ENCODE data around the gene PAK2. TPM values are rescaled to one million over a fixed set of nuclear protein-coding genes. Genes with fewer than 3 reads are reported as not detected.

PAK2 gene
- total and polyA plus RNA-seq, 9 of the 15 experiments (the other 6 are each of a cell fraction or from before 2014, with no cell fraction given): 13.2 to 72.4 (median 35.7) TPM

- peak in 1 of 4 experiments; percentile 11 for DNase-seq (ENCODE audit: extremely low read depth in 1 of 4, low spot score in 3 of 4)
- intact Hi-C loops (cut with micrococcal nuclease): no loop called here
- WGBS (ENCODE audit: insufficient coverage, low coverage, missing lambda C conversion rate): 57% methylated on average over 7 of the region's 7 CpGs
- no peaks in the 10 kb centered on the region for H3K79me2 ChIP-seq (ENCODE audit: control insufficient read depth, insufficient read depth, low read length)
- H3K4me3 ChIP-seq: no peak overlapping the region
- H3K4me2 ChIP-seq (ENCODE audit: insufficient read depth, low read length): no peak overlapping the region
- H2AFZ ChIP-seq (ENCODE audit: low read depth, low read length): no peak overlapping the region
- ATAC-seq: no peak
- ChIA-PET POLR2A (interaction anchor here (1.6 to 2.1 kb wide), 2 partner anchors 13 to 15 kb away, joined by 5 read pairs; partner anchors contain the start of genes CEP19, PAK2 and PIGX), CTCF (ENCODE audit: low intra/inter-chr PET ratio) (no interaction called here)
- H3K27ac ChIP-seq (ENCODE audit: extremely low read depth, low read depth, low read length): no peak overlapping the region
- in situ Hi-C loops (cut with MboI): no loop called here
- no peaks in the 10 kb centered on the region for H4K20me1 ChIP-seq (replicated peaks; ENCODE audit: control insufficient read depth, insufficient read depth, low read length)
- peaks cover 37% of the 10 kb centered on the region for H3K36me3 ChIP-seq (ENCODE audit: control insufficient read depth, insufficient read depth, low read length)
- H3K9me3 ChIP-seq (replicated peaks; ENCODE audit: control insufficient read depth, insufficient read depth, low read depth, low read length): no peaks in the 10 kb centered on the region
- no peaks in the 10 kb centered on the region for H3K9me1 ChIP-seq (ENCODE audit: control insufficient read depth, insufficient read depth, low read length)
- H3K27me3 ChIP-seq (ENCODE audit: control insufficient read depth in 2 of 2, insufficient read depth in 2 of 2, low read length in 2 of 2): no peaks in the 10 kb centered on the region
- H3K9ac ChIP-seq (ENCODE audit: insufficient read depth in 1 of 2, low read depth in 2 of 2, low read length in 2 of 2): no peak overlapping the region
- no TSS peak for BruUV-seq (replicated peaks)
- H3K4me1 ChIP-seq (replicated peaks in 1 of 2; ENCODE audit: control insufficient read depth in 2 of 2, insufficient read depth in 2 of 2, low read length in 2 of 2): 0 out of 5 replicates have a peak, but pooled peaks cover 0 to 3% of the 10 kb centered on the region in 2 experiments
- TF ChIP-seq CBX3 (IDR thresholded peaks at IDR 0.05; ENCODE audit: borderline replicate concordance in 1 of 2, low read length in 2 of 2): peak in 1 of 2 experiments; percentile 31; a peak in 1 of 3 replicates
- no peak for TF ChIP-seq TAF1 (IDR thresholded peaks at IDR 0.05; ENCODE audit: control insufficient read depth, extremely low read depth, insufficient read depth, low read length, severe bottlenecking)
- no peak for FAIRE-seq
Observed at GRCh38 chr3:196726788-196727675, 12.6 kb upstream of the PAK2 start.

DNA sequence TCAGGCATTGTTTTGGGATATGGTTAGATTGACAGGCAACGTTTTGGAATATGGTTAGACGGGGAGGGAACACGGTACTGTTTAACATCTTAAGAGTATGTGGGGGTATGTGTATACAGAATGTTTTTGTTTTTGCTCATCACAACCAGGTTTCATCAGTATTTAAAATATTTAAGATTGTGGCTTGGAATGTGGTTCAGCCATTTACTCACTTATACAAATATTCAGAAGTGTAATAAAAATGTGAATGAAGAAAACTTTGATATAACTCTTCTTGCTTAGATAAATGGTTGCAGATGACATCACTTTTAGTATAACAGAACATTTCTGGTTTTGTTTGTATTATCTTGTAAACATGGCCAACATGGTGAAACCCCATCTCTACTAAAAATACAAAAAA lies 3.9 kb upstream of the PAK2 start:
- Histone ChIP-seq H3K79me2 (ENCODE audit: control insufficient read depth, insufficient read depth, low read length) (peaks cover 10% of the 10 kb centered on the region), H3K27ac (ENCODE audit: extremely low read depth, low read depth, low read length) (no peak overlapping the region), H3K36me3 (ENCODE audit: control insufficient read depth, insufficient read depth, low read length) (peaks cover 13% of the 10 kb centered on the region; the same call in 2 of the 3 replicates), H3K4me3 (no peak overlapping the region), H3K27me3 (ENCODE audit: control insufficient read depth in 2 of 2, insufficient read depth in 2 of 2, low read length in 2 of 2) (no peaks in the 10 kb centered on the region), H3K4me2 (ENCODE audit: insufficient read depth, low read length) (no peak overlapping the region), H3K9me1 (ENCODE audit: control insufficient read depth, insufficient read depth, low read length) (no peaks in the 10 kb centered on the region), H3K4me1 (replicated peaks in 1 of 2; ENCODE audit: control insufficient read depth in 2 of 2, insufficient read depth in 2 of 2, low read length in 2 of 2) (no peaks in the 10 kb centered on the region; a peak in 1 of 5 replicates), H3K9ac (ENCODE audit: insufficient read depth in 1 of 2, low read depth in 2 of 2, low read length in 2 of 2) (no peak overlapping the region), H3K9me3 (replicated peaks; ENCODE audit: control insufficient read depth, insufficient read depth, low read depth, low read length) (no peaks in the 10 kb centered on the region; the same call in 1 of the 2 replicates), H2AFZ (ENCODE audit: low read depth, low read length) (no peak overlapping the region), H4K20me1 (replicated peaks; ENCODE audit: control insufficient read depth, insufficient read depth, low read length) (no peaks in the 10 kb centered on the region)
- in situ Hi-C loops (cut with MboI) (no loop called here), intact Hi-C loops (cut with micrococcal nuclease) (no loop called here)
- no peak for FAIRE-seq
- ChIA-PET CTCF (ENCODE audit: low intra/inter-chr PET ratio) (no interaction called here), POLR2A (no interaction called here)
- ATAC-seq: no peak
- no TSS peak for BruUV-seq (replicated peaks)
- DNase-seq (ENCODE audit: extremely low read depth in 1 of 4, low spot score in 3 of 4): no peak
- WGBS (ENCODE audit: insufficient coverage, low coverage, missing lambda C conversion rate): 70% methylated on average over 3 of the region's 3 CpGs
- TF ChIP-seq, protein P1, sequence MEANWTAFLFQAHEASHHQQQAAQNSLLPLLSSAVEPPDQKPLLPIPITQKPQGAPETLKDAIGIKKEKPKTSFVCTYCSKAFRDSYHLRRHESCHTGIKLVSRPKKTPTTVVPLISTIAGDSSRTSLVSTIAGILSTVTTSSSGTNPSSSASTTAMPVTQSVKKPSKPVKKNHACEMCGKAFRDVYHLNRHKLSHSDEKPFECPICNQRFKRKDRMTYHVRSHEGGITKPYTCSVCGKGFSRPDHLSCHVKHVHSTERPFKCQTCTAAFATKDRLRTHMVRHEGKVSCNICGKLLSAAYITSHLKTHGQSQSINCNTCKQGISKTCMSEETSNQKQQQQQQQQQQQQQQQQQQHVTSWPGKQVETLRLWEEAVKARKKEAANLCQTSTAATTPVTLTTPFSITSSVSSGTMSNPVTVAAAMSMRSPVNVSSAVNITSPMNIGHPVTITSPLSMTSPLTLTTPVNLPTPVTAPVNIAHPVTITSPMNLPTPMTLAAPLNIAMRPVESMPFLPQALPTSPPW (CRISPR knock-in tag; IDR thresholded peaks at IDR 0.05): no peak
- TF ChIP-seq, protein P2, sequence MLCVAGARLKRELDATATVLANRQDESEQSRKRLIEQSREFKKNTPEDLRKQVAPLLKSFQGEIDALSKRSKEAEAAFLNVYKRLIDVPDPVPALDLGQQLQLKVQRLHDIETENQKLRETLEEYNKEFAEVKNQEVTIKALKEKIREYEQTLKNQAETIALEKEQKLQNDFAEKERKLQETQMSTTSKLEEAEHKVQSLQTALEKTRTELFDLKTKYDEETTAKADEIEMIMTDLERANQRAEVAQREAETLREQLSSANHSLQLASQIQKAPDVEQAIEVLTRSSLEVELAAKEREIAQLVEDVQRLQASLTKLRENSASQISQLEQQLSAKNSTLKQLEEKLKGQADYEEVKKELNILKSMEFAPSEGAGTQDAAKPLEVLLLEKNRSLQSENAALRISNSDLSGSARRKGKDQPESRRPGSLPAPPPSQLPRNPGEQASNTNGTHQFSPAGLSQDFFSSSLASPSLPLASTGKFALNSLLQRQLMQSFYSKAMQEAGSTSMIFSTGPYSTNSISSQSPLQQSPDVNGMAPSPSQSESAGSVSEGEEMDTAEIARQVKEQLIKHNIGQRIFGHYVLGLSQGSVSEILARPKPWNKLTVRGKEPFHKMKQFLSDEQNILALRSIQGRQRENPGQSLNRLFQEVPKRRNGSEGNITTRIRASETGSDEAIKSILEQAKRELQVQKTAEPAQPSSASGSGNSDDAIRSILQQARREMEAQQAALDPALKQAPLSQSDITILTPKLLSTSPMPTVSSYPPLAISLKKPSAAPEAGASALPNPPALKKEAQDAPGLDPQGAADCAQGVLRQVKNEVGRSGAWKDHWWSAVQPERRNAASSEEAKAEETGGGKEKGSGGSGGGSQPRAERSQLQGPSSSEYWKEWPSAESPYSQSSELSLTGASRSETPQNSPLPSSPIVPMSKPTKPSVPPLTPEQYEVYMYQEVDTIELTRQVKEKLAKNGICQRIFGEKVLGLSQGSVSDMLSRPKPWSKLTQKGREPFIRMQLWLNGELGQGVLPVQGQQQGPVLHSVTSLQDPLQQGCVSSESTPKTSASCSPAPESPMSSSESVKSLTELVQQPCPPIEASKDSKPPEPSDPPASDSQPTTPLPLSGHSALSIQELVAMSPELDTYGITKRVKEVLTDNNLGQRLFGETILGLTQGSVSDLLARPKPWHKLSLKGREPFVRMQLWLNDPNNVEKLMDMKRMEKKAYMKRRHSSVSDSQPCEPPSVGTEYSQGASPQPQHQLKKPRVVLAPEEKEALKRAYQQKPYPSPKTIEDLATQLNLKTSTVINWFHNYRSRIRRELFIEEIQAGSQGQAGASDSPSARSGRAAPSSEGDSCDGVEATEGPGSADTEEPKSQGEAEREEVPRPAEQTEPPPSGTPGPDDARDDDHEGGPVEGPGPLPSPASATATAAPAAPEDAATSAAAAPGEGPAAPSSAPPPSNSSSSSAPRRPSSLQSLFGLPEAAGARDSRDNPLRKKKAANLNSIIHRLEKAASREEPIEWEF (CRISPR knock-in tag; IDR thresholded peaks at IDR 0.05): no peak
- TF ChIP-seq ZFP30 (CRISPR knock-in tag; IDR thresholded peaks at IDR 0.05; ENCODE audit: borderline replicate concordance) (no peak), EHMT2 (IDR thresholded peaks at IDR 0.05) (no peak)
